ENCODE results near the gene MLEC. TPM values are rescaled to one million over a fixed set of nuclear protein-coding genes. Genes with fewer than 3 reads are reported as not detected.

Gene MLEC
- total RNA-seq, 2 donors from 2014 or later, result 188 to 195 TPM

- Mint-ChIP-seq H3K4me1 (peaks cover 16% of the 10 kb centered on the region), H3K27me3 (ENCODE audit: insufficient read depth) (no peaks in the 10 kb centered on the region), H3K4me3 (no peak overlapping the region), H3K27ac (peak overlapping the region; percentile 2), H3K36me3 (ENCODE audit: low read depth) (peaks cover 72% of the 10 kb centered on the region), H3K9me3 (no peaks in the 10 kb centered on the region)
- no peak for DNase-seq
- H3K4me1 ChIP-seq (ENCODE audit: control insufficient read depth, insufficient read depth, low read length), result no peaks in the 10 kb centered on the region
- H3K4me3 ChIP-seq (ENCODE audit: low read length), result no peak overlapping the region
- H3K36me3 ChIP-seq (ENCODE audit: control insufficient read depth, insufficient read depth, low read length), result peaks cover 78% of the 10 kb centered on the region
- WGBS, 2 experiments (ENCODE audit: insufficient coverage in 1 of 2, insufficient read length in 1 of 2), result 95 to 98% methylated on average over 8 to 10 of the region's 10 CpGs
- no peaks in the 10 kb centered on the region for H3K27me3 ChIP-seq (ENCODE audit: control insufficient read depth, insufficient read depth, low read length, poor library complexity, severe bottlenecking)
- no peak overlapping the region for H3K9ac ChIP-seq (ENCODE audit: extremely low read depth, low read length, poor library complexity, severe bottlenecking)
- no peak overlapping the region for H3K27ac ChIP-seq (ENCODE audit: low read depth, low read length)
- no peaks in the 10 kb centered on the region for H3K9me3 ChIP-seq (ENCODE audit: control insufficient read depth, low read length)
- no peak for TF ChIP-seq CTCF (conservative IDR thresholded peaks at IDR 0.05)
Measured at GRCh38 chr12:120720987-120721801, 34.2 kb downstream of the MLEC start.

GRCh38 chr12:120721866-120722265 lies 34.9 kb downstream of the MLEC start:
- Histone ChIP-seq H3K4me1 (ENCODE audit: control insufficient read depth, insufficient read depth, low read length) (no peaks in the 10 kb centered on the region), H3K27ac (ENCODE audit: low read depth, low read length) (no peak overlapping the region), H3K9ac (ENCODE audit: extremely low read depth, low read length, poor library complexity, severe bottlenecking) (no peak overlapping the region), H3K9me3 (ENCODE audit: control insufficient read depth, low read length) (no peaks in the 10 kb centered on the region), H3K27me3 (ENCODE audit: control insufficient read depth, insufficient read depth, low read length, poor library complexity, severe bottlenecking) (no peaks in the 10 kb centered on the region), H3K4me3 (ENCODE audit: low read length) (no peak overlapping the region), H3K36me3 (ENCODE audit: control insufficient read depth, insufficient read depth, low read length) (peaks cover 71% of the 10 kb centered on the region)
- DNase-seq, result no peak
- Mint-ChIP-seq H3K36me3 (ENCODE audit: low read depth) (peaks cover 65% of the 10 kb centered on the region), H3K9me3 (no peaks in the 10 kb centered on the region), H3K27ac (no peak overlapping the region), H3K4me3 (no peak overlapping the region), H3K4me1 (peaks cover 18% of the 10 kb centered on the region), H3K27me3 (ENCODE audit: insufficient read depth) (peaks cover 3% of the 10 kb centered on the region)
- TF ChIP-seq CTCF (conservative IDR thresholded peaks at IDR 0.05), result no peak
- 89 to 100% methylated on average over 1 to 3 of the region's 3 CpGs for WGBS, 2 experiments (ENCODE audit: insufficient coverage in 1 of 2, insufficient read length in 1 of 2)

- Histone ChIP-seq H3K9me3 (ENCODE audit: control insufficient read depth, low read length) (no peaks in the 10 kb centered on the region), H3K4me1 (ENCODE audit: control insufficient read depth, insufficient read depth, low read length) (no peaks in the 10 kb centered on the region), H3K4me3 (ENCODE audit: low read length) (no peak overlapping the region), H3K27me3 (ENCODE audit: control insufficient read depth, insufficient read depth, low read length, poor library complexity, severe bottlenecking) (no peaks in the 10 kb centered on the region), H3K9ac (ENCODE audit: extremely low read depth, low read length, poor library complexity, severe bottlenecking) (no peak overlapping the region), H3K27ac (ENCODE audit: low read depth, low read length) (no peak overlapping the region), H3K36me3 (ENCODE audit: control insufficient read depth, insufficient read depth, low read length) (peaks cover 63% of the 10 kb centered on the region)
- Mint-ChIP-seq H3K9me3 (no peaks in the 10 kb centered on the region), H3K36me3 (ENCODE audit: low read depth) (peaks cover 63% of the 10 kb centered on the region), H3K27me3 (ENCODE audit: insufficient read depth) (peaks cover 3% of the 10 kb centered on the region), H3K4me3 (no peak overlapping the region), H3K4me1 (peaks cover 18% of the 10 kb centered on the region), H3K27ac (no peak overlapping the region)
- no peak for DNase-seq
- no peak for TF ChIP-seq CTCF (conservative IDR thresholded peaks at IDR 0.05)
- WGBS, 2 experiments (ENCODE audit: insufficient coverage in 1 of 2, insufficient read length in 1 of 2), result 89 to 91% methylated on average over 2 of the region's 2 CpGs
Measured at GRCh38 chr12:120722784-120723183, 35.8 kb downstream of the MLEC start.

Data from endodermal cell (in vitro differentiated cells).